ENCODE measurements around the gene C2orf78. TPM values are rescaled to one million over a fixed set of nuclear protein-coding genes. Genes with fewer than 3 reads are reported as not detected.

The C2orf78 gene
- total and polyA plus RNA-seq, 2 of the 4 experiments (the other 2 are of a cell fraction) = 0.03 TPM; not detected in 1

DNA sequence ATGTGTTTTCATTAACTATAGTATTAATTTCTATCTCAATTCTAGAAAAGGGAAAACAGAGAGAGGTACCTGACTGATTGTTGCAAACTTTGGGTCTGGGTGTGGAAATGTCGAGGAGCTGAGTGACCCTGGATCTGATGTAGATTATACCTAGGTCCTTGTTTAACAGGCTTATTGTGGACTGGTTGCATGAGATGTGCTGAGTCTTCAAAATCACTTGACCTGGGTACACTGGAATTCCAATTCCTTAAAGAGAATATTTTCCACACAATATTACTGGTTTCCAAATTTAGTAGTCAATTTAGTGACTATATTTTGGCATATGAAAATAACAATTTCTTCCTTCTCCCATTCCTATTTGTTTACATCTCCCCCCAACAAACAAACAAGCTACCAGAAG is 17.6 kb upstream of the C2orf78 start:
- Histone ChIP-seq H3K56ac (ENCODE audit: extremely low read depth, insufficient read depth, low read length) (no peak overlapping the region), H2BK20ac (ENCODE audit: low read depth, low read length) (no peak overlapping the region), H3K14ac (replicated peaks; ENCODE audit: low read depth, low read length) (no peak overlapping the region), H2BK5ac (ENCODE audit: low read depth, low read length, poor library complexity, severe bottlenecking) (no peak overlapping the region), H2AK5ac (ENCODE audit: low read depth, low read length) (no peak overlapping the region), H3K9me3 (ENCODE audit: control insufficient read depth, insufficient read depth, low read length) (no peaks in the 10 kb centered on the region), H3K36me3 (ENCODE audit: control insufficient read depth, insufficient read depth, low read length) (peaks cover 43% of the 10 kb centered on the region), H2AK9ac (replicated peaks; ENCODE audit: low read depth, low read length, poor library complexity) (no peak overlapping the region), H2AFZ (replicated peaks; ENCODE audit: low read length, poor library complexity) (no peak overlapping the region), H4K91ac (ENCODE audit: insufficient read depth, low read depth, low read length) (no peak overlapping the region), H3K27ac (ENCODE audit: insufficient read depth, low read length) (no peak overlapping the region), H2BK15ac (ENCODE audit: low read depth, low read length) (no peak overlapping the region), H3K9ac (ENCODE audit: low read depth, low read length) (no peak overlapping the region), H3K4me3 (ENCODE audit: insufficient read depth, low read depth, low read length) (no peak overlapping the region), H4K20me1 (ENCODE audit: insufficient read depth, low read length) (no peaks in the 10 kb centered on the region; the same call in 1 of the 2 replicates), H3K4me2 (ENCODE audit: low read depth, low read length) (no peak overlapping the region), H3K4me1 (ENCODE audit: control insufficient read depth, insufficient read depth, low read length) (no peaks in the 10 kb centered on the region), H4K5ac (ENCODE audit: low read depth, low read length) (no peak overlapping the region), H3K18ac (ENCODE audit: low read depth, low read length) (no peak overlapping the region), H3K4ac (ENCODE audit: low read depth, low read length) (no peak overlapping the region), H3K79me1 (ENCODE audit: low read depth in 1 of 2, low read length in 2 of 2) (peaks cover 8 to 19% of the 10 kb centered on the region in 2 experiments; a peak in 2 of 4 replicates), H3K9me1 (ENCODE audit: insufficient read depth, low read length) (peaks cover 6% of the 10 kb centered on the region; the same call in 1 of the 2 replicates), H3K27me3 (ENCODE audit: control insufficient read depth, insufficient read depth, low read length) (no peaks in the 10 kb centered on the region), H4K8ac (ENCODE audit: low read depth in 2 of 2, low read length in 2 of 2) (no peak overlapping the region), H3K23ac (ENCODE audit: low read depth, low read length) (no peak overlapping the region), H2BK120ac (ENCODE audit: low read depth, low read length) (no peak overlapping the region)
- dilution Hi-C loops (cut with HindIII; ENCODE audit: low sequenced_read_pairs, unreplicated experiment) = no loop called here
- ChIA-PET CTCF (no interaction called here), POLR2A (ENCODE audit: unreplicated experiment) (no interaction called here)
- intact Hi-C loops (cut with micrococcal nuclease) = no loop called here
- in situ Hi-C loops (cut with MboI; ENCODE audit: low sequenced_read_pairs) = no loop called here
- BruUV-seq (replicated peaks) = no TSS peak
- DNase-seq (no peak), ATAC-seq (ENCODE audit: low read depth) (no peak)
- no peak for TF ChIP-seq CEBPB (IDR thresholded peaks at IDR 0.05; ENCODE audit: low read depth, low read length)
- TF ChIP-seq MAFK (IDR thresholded peaks at IDR 0.05; ENCODE audit: low read depth, low read length) = 0 out of 2 replicates have a peak, but pooled peaks have one; percentile 26
- WGBS, 2 experiments (ENCODE audit: extremely low coverage in 2 of 2, insufficient read length in 1 of 2) = no CpG with 5 or more reads among the region's 1 CpG

Data from IMR-90 (cell line).